HuH-7.5 (cell line): Measurements from ENCODE around the gene CHEK2.
"Not testable (repeated sequence)": the region's sequence is repeated elsewhere in the genome, so short reads cannot be mapped to it uniquely, and the experiment has no call there.

Experiments
- DNase-seq: peaks from one replicate; pipeline ENCODE4 v3.0.0; 2011; ENCODE audit warnings: low spot score

The CHEK2 gene

DNA sequence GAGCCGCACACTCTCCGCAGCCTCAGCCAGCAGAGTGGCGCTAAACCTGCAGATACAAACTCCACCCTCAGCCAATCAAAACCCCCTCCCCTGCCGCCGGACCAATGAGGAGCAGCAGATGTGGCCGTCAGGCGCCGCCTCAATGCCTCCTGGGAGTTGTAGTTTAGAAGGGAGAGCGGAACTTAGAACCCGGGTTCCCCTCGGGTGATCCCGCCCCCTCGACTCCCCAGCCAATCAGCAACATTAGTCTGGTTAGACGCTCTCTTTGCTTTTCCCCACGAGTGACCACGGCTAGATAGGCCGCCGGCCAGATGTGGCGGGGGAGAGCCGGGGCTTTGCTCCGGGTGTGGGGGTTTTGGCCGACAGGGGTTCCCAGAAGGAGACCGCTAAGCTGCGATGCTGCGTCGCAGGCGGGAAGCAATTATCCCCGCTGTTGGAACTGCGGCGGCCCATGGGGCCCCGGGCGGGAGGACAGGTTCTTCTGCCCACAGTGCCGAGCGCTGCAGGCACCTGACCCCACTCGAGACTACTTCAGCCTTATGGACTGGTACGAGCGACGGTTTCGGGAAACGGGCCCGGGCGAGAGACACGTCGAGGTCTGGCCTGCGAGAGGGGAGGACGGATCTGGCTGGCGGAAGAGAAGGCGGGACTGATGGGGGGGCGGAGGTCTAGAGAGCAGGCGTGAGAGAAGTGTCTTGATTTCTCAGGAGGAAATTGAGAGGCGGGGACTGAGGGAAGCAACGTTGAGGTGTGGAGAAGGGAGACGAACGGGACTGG, at the start of gene CHEK2, which contains the start of gene HSCB:
Gene CHEK2 (minus strand): TSS at position 36 of the 777 bp plus-strand sequence. CDS start 7,099 bp downstream, outside the sequence.
Gene HSCB (plus strand): TSS at position 255 of the 777 bp plus-strand sequence. CDS start 57 bp downstream, at position 312.
- peak; percentile 84 for DNase-seq

DNA sequence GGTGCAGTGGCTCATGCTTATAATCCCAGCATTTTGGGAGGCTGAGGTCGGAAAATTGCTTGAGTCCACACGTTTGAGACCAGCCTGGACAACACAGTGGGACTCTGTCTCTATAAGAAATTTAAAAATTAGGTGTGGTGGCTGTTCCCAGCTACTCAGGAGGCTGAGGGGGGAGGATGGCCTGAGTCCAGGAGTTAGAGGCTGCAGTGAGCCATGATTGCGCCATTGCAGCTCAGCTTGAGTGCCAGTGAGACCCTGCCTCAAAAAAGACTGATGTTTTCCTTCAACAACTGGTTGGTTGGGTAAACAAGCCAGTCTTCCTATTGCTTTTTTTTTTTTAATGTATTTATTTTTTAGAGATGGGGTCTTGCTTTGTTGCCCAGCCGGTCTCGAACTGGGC, 49.5 kb upstream of the CHEK2 start:
- no peak for DNase-seq

DNA sequence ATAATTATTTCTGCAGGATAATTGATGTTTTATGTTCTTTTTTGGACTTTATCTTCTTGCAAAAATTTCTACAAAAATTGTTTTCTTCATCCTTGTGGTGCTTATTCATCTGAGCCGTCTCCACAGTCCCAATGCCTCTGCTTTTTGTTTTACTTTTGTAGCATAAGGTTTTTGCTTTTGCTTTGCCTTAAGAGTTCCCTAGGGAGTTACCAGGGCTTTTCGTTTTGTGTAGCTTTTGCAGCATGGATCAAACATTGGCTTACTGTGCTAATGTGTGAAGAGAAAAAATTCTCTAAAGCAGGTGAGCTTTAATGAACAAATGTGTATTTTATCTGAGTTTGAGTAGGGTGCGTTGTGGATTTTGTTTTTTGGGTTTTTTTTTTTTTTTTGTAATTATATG, 47.0 kb upstream of the CHEK2 start:
- DNase-seq, result no peak

DNA sequence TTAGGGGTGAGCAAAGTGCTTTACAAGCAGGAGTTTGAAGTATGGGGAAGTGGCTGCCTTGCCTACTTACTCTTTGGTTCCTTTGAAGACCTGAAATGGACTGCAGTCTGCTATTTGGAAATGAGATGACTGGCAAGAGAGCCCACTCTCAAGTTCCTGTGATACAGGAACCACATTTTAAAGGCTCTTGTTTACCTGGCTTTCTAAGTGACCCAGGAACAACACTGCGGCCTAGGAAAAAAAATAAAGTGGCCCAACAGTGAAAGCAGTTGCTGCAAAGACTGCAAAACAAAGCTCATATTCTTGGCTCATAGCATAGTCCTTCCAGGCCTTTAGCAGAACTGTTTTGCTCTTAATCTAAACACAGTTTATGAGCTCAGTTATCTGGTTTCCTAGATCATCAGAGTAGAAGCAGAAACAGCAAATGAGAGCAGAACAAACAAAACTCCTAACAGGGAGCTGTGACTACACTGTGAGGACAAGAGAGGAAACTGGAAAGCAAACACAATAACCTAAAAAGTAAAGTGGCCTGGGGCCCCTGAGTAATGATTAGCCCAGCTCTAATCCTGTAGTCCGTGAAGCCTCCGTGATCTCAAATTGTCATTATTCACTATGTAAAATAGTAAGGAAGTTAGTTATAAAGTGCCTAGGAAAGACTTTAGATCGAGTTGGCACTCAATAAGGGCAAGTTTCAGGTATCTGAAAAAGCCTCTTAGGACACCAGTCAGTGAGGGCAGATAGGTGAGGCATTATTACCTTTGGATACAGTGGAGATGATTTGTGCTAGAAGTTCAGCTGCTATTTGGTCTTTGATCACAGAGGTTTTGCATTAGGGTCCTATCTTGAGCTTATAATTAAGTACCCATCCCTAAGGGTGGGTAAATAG, 42.4 kb upstream of the CHEK2 start:
- peak; percentile 82 for DNase-seq

DNA sequence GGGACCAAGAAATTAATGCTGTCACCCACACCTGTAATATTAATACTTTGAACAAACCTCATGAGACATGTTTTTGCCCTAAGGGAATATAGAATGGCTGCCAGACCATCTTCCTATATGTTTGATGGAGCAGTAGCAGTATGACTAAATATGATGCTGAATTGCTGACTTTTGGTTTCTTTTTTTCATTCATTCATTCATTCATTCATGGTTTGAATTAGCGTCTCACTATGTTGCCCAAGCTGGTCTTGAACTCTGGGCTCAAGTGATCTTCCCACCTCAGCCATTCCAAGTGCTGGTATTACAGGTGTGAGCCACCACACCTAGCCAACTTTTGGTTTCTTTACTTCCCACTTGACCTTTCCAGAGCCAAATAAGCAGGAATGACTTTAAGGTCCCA, 38.7 kb upstream of the CHEK2 start:
- no peak for DNase-seq

DNA sequence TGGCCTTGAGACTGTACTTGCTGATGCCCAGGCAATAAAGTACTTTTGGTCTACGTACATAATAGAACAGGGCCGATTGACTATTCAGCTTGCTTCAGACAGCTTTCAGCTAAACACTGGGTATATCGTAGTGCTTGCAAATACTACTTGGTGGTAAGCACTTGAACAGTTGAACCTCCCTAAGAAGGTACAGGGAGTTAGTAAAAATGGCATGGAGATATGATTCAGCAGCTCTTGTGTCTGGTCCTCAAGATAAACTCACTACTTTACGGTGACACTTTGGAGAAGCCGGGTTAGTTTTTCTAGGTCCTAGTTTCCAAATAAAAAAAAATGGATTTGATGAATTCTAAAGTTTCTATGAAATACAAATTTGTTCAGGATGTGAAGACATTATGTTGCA, 38.2 kb upstream of the CHEK2 start:
- no peak for DNase-seq

DNA sequence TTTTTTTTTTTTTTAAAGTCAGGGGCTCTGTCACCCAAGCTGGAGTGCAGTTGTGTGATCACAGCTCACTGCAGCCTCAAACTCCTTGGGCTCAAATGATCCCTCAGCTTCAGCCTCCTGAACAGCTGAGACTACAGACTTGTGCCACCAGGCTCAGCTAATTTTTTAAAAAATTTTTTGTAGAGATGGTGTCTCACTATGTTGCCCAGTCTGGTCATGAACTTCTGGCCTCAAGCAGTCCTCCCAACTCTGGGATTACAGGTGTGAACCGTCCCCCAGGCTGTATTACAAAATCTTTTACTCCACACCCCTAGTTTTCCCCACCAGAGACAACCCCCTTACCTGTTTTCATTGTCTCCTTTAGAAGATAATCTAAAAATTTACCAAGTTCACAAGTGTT, 32.8 kb upstream of the CHEK2 start:
- no peak for DNase-seq

DNA sequence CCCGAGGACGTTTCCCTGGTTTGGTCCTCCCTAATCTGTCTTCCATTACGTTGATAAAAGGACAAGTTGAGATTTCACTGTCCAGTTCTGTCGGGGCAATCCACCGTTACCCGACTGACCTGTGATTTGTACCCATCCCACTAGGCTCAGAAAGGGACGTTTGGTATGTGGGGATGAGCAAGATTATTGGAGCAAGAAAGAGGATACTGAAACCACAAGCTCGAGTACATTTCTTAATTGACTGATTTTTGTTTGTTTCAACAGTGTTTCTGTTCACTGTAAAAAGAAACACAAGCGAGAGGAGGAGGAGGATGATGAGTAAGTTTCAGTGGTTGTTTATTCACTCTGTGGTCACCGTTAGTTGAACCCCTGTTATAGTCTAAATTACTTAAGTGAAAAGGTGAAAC, 31.8 kb upstream of the CHEK2 start:
- DNase-seq, result no peak

DNA sequence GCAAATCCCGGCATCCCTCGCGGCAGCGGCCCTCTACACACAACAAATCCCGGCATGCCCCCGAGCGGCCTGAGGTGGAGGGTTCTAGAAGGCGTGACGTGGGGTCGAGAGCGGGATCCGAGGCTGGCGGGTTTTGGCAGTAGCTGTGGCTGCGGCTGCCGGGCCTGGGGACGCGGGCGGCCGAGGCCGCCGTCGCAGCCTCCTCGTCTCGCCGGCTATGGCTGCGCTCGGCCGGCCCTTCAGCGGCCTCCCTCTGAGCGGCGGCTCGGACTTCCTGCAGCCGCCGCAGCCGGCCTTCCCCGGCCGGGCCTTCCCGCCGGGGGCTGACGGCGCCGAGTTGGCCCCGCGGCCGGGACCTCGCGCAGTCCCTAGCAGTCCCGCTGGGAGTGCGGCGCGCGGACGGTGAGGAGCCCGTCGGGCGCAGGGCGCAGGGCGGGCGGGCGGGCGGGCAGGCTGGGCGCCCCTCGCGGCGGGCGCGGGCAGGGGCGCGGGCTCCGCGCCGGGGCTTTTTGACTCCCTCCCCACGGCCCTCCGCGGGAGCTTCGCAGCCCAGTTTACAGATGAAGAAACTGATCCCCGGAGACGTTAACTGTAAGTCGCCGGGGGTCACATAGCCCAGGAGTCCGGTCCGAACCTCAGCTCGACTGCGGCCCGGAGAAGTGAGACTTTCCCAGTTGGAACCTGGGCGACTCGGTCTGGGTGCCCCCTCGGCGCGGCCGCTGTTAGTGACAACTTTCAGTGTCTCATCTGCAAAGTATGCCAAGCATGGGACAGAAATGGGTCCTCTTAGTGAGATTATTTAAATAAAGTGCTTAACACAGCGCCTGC, 31.2 kb upstream of the CHEK2 start, which contains the start of gene CCDC117:
Gene CCDC117 (plus strand): TSS at position 63 of the 828 bp plus-strand sequence. CDS start 155 bp downstream, at position 218.
- DNase-seq, result peak; percentile 98

DNA sequence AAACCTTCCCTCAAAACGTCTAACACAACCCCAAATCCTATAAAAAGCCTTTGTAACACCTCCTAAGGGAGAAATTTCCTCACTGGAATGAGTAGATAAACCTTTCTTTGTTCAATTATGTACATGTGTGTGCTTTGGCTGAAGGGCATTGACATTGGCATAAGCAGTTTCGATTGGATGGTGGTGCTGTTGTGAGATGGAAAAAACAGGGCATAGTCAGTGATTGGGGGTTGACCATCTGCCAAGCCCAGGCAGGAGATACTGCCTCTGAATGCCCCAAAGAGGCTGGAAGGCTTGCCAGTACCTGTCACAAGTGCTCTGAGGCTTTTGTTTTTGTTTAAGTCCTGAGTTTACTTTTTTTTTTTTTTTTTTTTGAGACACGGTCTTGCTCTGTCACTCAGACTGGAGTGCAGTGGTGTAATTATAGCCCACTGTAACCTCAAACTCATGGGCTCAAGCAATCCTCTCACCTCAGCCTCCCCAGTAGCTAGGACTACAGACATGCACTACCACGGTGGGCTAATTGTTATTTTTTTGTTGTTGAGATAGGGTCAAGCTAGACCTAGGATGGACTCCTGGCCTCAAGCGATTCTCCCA, 29.7 kb upstream of the CHEK2 start:
- DNase-seq, result no peak

DNA sequence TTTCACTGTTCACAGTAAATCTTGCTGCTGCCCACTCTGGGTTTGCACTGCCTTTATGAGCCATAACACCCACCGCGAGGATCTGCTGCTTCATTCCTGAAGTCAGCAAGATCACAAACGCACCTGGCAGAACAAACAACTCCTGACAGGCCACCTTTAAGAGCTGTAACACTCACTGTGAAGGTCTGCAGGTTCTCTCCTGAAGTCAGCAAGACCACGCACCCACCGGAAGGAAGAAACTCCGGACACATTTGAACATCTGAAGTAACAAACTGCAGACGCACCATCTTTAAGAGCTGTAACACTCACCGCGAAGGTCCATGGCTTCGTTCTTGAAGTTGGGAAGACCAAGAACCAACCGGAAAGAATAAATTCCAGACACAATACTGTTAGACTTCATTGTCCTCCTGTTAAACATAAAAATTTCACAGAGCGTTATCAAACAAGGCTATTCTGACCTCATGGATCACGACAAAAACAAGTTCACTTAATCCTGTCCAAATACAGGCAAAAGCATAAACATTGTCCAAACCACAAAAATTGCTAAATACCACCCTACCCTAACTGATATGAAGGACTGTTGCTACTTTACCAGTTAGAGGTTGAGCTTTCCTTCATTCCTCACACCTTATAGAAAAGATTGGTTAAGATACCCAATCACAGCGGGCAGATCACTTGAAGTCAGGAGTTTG, 27.9 kb upstream of the CHEK2 start:
- DNase-seq, result no peak

DNA sequence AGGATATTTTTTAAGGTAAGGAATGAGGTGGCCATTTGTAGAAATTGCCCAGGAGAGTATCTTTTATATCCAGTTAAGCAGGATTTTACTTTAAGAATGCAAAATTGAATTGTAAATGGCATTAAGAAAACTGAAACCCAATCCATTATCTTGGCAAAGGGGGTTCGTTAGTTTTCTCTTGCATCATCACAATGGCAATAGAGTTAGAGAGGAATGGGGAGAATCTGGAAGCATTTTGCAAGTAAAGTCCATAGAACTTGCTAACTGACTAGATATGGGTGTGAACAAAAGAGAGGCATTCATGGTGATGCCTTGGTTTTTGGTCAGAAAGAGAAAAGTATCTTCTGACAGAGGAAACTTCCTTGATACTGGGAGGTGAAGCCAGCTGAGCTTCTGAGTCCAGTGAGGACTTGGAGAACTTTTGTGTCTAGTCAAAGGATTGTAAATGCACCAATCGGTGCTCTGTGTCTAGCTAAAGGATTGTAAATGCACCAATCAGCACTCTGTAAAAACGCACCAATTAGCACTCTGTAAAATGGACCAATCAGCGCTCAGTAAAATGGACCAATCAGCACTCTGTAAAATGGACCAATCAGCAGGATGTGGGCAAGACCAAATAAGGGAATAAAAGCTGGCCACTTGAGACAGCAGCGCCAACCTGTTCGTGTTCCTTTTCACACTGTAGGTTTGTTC, 27.2 kb upstream of the CHEK2 start:
- no peak for DNase-seq

DNA sequence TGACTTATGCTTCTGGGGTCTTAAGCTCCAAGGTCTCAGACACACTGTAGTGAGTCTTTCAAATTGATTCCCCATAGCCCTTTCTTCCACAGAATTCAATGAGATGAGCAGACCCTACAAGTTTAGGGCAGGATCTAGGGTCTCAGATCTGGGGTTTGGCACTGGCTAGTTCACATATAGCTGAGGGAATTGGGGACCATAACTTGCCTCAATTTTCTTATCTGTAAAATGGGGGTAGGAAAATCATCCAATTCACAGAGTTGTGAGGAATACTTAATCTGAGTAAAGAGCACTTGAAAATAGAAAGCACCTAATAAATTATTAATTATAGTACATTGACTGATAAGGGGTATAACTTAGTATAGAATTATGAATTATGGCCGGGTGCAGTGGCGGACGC, 25.0 kb upstream of the CHEK2 start:
- no peak for DNase-seq

DNA sequence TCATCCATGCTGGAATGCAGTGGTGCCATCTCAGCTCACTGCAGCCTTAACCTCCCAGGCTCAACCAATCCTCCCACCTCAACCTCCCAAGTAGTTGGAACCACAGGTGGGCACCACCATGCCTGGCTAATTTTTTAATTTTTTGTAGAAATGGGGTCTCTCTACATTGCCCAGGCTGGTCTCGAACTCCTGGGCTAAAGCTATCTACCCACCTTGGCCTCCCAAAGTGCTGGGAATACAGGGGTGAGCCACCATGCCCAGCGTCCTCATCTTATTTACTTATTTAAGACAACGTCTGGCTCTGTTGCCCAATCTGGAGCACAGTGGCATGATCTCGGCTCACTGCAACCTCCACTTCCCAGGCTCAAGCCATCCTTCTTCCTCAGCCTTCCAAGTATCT, 20.4 kb upstream of the CHEK2 start:
- DNase-seq, result not testable (repeated sequence)

DNA sequence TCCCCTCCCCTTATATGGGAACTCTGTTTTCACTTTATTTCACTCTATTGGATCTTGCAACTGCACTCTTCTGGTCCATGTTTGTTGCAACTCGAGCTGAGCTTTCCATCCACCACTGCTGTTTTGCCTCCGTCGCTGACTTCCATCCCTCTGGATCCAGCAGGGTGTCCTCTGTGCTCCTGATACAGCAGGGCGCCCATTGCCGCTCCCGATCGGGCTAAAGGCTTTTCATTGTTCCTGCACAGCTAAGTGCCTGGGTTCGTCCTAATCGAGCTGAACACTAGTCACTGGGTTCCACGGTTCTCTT, 19.8 kb upstream of the CHEK2 start:
- no peak for DNase-seq

DNA sequence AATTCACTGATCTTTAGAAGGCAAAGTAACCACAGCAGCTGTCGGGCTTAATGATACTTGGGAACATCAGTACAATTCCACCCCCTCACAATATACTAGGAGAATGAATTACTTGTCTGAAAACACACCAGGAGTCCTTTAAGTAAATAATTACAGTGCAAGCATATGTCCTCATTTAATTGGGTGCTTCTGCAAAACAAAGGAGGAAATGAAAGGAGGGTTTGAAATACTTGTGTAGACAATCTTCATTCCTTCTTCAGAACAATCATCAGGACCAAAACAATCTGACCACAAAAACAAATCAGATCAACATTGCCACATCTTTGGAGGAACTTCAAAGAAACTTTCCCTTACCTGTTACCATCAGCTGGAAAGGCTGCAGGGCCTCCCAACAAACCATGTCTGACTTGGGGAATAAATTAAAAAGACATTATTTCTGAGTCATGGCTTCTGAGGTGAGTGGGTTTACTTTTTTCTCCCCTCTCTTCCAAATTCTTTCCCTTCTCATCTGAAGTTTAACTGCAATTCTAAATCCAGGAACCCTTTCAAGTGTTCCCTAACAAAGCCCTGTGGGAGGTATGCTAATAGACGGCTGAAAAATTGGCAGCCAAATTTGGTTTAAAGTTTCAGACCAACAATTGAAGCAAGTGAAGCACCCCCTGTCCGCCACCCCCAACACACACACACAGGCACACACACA, 18.4 kb upstream of the CHEK2 start:
- no peak for DNase-seq

DNA sequence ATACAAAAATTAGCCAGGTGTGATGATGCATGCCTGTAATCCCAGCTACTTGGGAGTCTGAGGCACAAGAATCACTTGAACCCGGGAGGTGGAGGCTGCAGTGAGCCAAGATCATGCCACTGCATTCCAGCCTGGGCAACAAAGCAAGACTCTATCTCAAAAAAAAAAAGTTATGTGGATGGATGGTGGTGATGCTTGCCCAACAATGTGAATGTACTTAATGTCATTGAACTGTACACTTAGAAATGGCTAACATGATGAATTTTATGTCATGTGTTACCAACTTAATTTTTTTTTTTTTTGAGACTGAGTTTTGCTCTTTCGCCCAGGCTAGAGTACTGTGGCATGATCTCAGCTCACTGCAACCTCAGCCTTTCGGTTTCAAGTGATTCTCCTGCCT, 12.9 kb upstream of the CHEK2 start:
- not testable (repeated sequence) for DNase-seq

DNA sequence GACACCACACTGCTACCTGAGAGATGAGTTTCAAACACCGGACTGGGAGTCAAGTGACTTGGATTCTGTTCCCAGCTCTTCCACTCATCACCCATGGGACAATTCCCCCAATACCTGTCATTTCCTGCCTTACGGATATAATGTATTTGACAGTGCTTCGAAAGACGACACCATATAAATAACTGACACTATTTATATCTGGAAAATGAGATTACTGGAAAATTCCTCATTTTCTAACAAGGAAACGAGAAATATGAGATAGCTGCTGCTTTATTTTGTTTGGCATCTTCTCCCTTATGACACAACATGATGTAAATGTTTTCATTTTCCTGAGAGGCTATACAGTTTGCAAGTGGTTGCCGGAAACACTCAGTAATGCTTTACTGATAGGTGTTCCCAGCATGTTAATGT, 8.9 kb upstream of the CHEK2 start:
- DNase-seq, result no peak

DNA sequence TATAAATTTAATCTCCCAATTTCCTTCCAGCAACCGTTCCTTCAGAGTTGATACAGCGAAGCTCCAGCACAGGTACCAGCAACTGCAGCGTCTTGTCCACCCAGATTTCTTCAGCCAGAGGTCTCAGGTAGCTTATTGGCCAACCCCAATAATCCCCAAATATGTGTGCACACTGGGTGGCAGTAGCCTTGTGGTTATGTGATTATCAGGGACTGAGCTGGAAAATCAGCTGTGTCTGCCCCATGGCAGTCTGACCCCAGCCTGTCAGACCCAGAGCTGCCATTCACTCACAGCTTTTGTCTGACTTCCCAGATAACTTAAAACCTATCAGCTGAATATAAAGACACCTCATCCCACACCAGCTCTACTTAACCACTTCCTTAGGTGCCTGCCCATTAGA, 2.2 kb upstream of the CHEK2 start:
- DNase-seq, result no peak

DNA sequence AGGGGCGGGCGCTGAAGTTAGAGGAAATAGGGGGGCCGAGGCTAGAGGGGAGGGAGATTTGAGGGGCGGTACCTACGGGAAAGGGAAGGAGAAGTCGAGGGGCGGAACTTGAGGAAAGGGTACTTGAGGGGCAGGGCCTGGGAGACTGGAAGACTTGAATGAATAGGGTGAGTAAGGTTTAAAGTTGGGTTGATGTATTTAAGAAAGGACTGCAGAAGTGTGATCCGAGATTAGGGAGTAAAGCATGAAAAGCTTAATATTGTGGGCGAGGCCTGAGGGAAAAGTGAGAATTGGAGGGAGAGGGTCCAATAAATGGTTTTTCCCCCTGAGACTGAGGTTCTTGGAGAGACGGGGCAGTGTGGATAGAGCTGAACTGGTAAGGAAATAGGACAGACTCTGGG, 942 bp upstream of the CHEK2 start:
- DNase-seq, result no peak
